ENCODE results near the gene EIF3D. TPM values are rescaled to one million over a fixed set of nuclear protein-coding genes. Genes with fewer than 3 reads are reported as not detected.

EIF3D gene
- total RNA-seq, 1 experiment from 2014 or later = 440 TPM

DNA sequence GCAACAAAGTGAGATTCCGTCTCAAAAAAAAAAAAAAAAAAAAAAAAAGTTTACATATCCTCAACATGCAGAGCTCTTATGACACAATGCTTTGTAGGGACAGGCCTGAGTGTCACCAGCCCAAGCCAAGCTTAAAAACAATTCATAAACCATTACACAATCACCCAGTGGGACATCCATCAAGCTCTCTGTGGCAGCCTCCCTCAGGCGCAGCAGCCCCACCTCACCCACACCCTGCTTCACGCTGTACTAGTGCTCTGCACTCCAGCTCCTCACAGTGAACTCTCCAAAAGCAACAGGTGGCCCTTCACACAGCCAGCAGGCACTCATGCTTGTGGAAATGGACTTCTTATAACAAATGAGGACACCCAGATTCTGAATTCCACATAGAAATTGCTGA, 18.6 kb downstream of the EIF3D start:
- DNase-seq (ENCODE audit: extremely low read depth, low read depth) = no peak

DNA sequence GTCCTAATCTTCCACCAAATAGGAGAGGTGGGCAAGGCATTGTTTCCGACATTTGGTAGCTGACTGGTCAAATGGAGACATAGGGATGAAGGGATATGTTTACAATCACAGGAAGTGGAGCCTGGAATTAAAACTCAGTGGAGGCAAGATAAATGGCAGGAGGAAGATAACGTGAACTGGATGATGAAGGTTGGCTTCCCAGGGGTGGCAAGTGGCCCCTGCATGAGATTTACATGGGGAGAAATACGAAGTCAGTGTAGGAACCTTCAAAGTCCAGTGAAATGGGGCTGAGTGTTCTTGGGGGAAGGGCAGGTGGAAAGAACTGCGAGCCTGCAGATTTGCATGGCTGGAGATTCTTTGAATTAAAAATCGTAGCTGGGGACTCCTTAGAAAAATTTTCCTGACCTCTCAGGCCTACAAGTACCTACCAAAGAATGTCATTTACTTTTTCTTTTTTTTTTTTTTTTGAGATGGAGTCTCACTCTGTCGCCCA, 21.4 kb downstream of the EIF3D start:
- no peak for DNase-seq (ENCODE audit: extremely low read depth, low read depth)

DNA sequence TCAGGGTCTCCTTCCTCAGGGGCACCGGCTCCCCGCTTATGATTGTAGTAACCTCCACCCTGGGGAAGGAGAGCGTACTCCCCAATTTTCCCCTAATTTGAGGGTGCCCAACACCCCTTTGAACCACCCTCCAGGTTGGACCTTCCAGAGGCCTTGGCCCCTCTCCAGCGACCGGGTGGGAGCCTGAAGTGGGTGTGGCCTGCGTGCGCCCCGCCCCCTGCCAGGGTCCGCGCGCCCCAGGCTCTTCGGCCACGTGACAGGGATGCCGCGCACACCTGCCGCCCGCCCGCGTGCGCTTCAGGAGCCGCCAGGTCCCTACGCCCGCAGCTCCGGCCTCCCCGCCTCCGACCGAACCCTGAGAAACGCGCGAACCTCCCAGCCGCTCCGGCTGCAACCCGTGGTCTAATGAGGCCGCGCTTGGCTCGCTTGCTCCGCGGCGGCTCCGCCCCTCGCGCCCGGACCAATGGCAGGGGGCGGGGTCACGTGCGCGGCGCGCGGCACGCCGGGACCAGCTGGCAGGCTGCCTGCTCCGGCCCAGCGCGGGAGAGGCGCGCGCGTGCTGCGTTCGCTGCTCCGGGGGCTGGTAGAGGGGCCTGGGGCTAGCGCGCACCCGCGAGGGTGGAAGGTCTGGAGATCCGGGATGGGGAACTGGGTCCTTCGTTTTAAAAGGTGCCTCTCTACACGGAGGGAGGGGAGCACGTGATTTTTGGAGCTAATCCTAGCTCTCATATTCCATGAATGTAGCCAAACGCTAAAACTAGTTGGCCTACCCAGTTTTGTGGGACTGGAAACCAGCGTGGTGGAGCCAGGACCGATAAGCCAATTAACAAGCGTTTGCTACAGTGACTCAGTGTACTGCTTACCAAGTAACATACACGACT, 22.1 kb downstream of the EIF3D start, which contains the start of gene FOXRED2:
FOXRED2 (minus strand) TSS at position 404 of the 881 bp plus-strand sequence. CDS start 618 bp downstream, outside the sequence.
- peak; percentile 67 for DNase-seq (ENCODE audit: extremely low read depth, low read depth)

DNA sequence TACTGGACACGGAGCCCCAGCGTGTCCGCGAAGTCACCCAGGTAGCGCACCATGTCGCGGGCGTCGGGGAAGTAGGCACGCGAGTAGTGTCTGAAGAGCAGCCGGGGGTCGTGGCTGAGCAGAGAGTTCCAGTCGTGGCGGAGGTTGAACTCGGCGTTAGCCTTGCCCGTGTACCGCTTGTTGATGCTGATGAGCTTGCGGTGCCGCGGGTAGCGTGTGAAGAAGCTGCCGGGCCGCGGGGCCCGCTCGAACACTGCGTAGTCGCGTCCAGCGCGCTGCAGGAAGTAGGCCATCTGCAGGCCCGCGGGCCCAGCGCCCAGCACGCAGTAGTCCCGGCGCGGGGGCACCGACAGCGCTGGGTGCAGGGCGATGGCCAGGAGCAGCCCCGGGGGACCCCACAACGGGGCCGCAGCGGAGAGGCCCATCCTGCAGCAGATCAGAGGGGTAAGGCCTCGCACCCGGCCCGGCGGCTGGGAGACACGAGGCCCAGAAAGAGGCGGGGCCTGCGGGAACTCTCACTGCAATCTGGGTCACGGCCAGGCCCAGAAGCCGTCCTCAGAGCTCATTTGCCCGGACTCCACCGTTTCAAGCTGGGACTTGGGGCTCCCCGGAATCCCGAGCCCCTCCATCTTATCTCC, 22.8 kb downstream of the EIF3D start:
- no peak for DNase-seq (ENCODE audit: extremely low read depth, low read depth)

DNA sequence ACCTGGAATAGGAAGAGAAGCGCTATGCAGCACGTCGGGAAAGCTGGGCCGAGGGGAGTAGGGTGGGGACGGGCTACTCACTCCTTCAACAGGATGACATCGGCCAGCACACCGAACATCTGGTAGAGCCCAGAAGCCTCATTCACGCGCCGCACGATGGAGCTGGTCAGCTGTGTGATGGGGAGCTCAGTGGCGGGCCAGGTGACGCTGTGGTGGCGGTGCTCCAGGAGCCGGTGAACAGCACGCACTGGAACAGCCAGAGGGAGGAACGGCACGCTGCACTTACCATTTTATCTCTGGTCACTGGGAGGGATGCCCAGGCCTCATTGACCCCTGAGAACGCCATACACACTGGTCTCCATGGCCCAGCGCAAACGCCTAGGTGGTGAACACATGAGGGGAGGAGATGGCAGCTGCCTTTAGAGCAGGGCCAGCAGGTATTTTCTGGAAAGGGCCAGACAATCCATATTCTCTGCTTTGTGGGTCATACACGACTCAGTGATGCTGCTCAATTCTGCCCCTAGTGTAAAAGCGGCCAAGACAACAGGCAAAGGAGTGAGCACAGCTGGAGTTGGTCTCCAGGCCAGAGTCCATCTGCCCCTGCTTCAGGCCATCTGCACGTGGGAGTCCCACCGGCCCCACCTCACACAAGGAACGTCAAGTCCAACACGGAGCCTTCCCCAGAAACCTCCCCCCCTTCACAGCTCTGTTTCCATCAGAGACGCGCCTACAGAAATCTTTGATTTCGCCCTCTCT, 30.9 kb downstream of the EIF3D start:
- no peak for DNase-seq (ENCODE audit: extremely low read depth, low read depth)

DNA sequence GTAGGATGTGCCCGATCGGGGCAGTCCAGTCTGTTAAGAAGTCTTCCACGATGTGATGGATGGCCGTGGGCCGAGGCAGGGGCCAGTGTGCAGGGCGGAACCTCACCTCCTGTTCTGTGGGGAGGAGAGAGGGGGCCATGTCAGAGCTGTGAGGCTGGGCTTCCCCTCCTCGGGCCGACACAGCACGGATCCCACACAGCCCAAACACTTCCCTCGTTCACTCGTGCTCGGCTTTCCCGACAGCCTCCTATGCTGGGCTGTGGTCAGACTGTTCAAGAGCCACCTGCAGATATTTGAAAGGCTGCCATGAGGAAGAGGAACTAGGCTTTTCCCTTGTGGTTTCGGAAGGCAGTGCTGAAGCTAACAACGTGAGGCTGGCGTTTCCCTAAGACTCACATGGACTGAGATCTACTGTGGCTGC, 35.3 kb downstream of the EIF3D start:
- DNase-seq (ENCODE audit: extremely low read depth, low read depth) = no peak

DNA sequence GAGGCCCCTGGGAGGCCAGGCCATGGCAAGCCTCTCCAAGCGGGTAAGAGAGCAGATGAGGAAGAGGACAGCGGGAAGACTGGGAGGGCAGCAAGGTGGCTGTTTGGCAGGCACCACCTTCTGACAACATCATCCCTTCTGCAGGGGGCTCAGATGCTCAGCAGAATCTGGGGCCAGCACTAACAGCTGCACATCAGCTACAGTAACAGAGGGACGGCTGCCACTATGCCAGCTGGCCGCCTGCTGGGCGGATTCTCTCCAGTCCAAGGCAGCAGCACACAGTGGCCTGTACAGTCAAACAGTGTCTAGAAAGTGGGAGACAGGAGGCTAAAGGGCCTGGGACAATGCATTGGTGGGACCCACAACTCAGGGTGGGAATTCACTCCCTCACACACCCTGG, 36.9 kb downstream of the EIF3D start:
- no peak for DNase-seq (ENCODE audit: extremely low read depth, low read depth)

DNA sequence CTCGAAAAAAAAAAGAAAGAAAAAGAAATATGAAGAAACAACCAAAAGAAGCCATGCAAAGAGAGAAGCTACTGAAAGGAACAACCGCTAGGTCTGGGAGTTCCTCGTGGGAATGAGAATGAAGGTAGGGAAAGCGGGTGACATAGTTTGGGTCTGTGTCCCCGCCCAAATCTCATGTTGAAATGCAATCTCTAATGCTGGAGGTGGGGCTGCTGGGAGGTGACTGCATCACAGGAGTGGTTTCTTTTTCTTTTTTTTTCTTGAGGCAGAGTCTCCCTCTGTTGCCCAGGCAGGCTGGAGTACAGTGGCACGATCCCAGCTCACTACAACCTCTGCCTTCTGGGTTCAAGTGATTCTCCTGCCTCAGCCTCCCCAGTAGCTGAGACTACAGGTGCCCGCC, 37.8 kb downstream of the EIF3D start:
- DNase-seq (ENCODE audit: extremely low read depth, low read depth) = no peak

DNA sequence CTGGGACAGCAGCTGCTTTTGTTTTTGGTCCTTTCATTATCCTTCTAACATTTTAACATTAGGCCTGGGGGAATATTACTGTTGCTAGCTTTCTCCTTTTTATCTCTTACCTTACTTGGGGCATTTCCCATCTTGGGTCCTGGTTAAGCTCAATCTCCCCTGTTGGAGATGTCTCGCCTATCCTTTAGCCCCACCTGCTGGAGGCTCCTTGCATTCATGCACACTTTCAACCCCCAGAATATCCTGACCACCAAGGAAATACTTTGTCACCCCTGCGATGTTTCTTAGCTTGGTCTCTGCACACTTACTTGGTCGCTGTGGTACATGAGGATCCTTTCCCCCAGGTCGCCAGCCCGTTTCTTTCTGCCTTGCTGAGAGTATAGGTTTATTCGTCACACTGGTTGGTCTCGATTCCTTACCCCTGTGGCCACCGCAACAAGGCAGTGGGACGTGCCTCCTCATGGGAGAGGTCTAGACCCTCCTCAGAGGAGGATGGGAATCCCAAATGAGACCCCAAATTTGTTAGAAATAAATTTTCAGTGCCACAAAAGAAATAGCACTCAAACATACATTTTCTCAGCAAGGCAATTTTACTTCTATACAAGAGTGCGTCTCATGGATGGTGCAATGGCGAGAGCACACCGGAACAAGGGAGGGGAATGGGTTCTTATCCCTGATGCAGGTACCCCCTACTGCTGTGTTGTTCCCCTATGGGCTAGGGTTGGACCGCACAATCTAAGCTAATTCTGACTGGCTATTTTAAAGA, 42.2 kb downstream of the EIF3D start:
- no peak for DNase-seq (ENCODE audit: extremely low read depth, low read depth)

DNA sequence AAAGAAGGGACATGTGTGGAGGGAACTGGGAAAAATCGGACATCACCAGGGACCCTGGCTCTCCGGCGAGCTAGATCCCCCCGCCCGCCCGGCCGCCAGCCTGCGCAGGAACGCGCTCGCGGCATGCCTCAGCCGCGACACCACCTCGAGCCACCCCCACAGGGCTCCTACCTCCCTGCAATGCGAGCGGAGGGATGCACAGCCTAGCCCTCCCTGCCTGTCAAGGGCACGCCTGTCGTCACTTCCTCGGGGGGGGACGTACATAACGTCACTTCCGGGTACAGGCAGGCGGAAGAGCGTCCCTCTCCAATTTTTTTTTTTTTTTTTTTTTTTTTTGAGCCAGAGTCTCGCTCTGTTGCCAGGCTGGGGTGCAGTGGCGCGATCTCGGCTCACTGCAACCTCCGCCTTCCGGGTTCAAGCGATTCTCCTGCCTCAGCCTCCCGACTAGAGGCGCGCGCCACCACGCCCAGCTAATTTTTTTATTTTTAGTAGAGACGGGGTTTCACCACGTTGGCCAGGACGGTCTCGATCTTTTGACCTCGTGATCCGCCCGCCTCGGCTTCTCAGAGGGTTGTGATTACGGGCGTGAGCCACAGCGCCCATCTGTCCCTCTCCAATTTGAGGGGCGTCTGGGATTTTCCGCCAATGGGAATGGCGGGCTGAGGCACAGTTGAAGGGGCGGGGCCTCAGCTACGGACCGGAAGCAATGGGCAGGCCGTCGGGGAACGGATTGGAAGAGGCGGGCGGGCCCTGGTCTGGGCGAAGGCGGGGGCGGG, 47.4 kb downstream of the EIF3D start, which contains the start of gene TXN2:
TXN2 (minus strand) TSS at position 248 of the 776 bp plus-strand sequence. CDS start 803 bp downstream, outside the sequence.
- peak; percentile 93 for DNase-seq (ENCODE audit: extremely low read depth, low read depth)

DNA sequence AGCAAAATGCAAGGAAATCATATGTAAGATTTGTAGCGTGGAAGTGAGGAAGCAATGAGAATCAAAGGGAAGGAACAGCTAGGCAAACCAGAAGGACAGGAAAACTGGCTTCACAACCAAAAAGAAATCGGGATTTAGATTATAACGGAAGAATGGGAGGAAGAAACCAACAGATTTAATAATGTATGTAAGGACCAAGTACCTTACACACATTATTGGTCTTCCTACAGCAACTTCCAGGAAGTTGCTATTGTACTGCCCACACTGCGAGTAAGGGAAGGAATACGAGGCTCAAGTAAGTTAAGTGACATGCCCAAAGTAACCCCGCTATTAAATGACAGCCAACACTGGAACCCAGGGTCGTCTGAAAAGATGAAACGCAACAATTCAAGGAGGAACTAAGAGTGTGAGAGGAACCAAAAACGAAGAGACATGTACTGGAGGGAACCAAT, 48.0 kb downstream of the EIF3D start:
- no peak for DNase-seq (ENCODE audit: extremely low read depth, low read depth)

DNA sequence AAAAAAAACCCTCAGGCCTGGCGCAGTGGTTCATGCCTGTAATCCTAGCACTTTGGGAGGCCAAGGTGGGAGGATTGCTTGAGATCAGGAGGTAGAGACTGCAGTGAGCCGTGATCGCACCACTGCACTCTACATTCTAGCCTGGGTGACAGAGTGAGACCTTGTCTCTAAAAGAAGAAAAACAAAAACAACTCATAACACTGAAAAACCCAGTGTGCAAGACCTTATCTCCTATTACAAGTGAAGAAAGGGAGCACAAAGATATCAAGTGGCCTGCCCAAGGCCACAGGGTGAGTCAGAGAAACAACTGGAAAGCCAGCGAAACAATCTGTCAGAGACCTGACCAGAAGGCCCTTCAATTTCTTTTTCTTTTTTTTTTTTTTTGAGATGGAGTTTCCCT, 50.0 kb downstream of the EIF3D start:
- no peak for DNase-seq (ENCODE audit: extremely low read depth, low read depth)

DNA sequence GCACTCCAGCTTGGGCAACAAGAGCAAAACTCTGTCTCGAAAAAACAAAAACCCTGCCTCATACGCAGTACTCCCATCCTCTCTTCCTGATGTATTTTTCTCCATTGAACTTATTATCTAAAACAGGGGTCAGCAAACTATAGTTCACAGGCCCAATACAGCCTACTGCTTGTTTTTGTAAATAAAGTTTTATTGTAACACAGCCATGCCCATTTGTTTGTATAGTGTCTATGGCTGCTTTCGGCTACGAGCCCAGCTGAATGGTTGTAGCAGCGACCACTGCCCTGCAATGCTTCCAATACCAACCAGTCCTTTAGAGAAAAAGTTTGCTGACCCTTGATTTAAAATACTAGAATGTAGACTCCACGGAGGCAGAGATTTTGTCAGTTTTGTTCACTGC, 53.6 kb downstream of the EIF3D start:
- DNase-seq (ENCODE audit: extremely low read depth, low read depth) = no peak

DNA sequence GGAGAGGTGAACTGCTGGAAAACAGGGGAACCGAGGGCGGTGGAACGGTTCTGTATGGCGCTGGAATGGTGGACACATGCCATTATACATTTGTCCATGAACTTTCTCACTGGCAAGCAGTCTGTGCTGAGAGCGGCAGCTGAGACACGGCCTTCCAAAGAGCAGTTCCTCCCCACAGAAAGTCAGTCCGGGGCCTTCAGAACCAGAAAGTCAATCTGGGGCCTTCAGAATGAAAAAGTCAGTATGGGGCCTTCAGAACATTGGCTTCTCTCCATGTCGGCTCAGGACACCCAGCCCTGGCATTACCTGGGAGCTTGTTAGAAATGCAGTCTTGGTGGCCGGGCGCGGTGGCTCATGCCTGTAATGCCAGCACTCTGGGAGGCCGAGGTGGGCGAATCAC, 56.3 kb downstream of the EIF3D start:
- DNase-seq (ENCODE audit: extremely low read depth, low read depth) = no peak

DNA sequence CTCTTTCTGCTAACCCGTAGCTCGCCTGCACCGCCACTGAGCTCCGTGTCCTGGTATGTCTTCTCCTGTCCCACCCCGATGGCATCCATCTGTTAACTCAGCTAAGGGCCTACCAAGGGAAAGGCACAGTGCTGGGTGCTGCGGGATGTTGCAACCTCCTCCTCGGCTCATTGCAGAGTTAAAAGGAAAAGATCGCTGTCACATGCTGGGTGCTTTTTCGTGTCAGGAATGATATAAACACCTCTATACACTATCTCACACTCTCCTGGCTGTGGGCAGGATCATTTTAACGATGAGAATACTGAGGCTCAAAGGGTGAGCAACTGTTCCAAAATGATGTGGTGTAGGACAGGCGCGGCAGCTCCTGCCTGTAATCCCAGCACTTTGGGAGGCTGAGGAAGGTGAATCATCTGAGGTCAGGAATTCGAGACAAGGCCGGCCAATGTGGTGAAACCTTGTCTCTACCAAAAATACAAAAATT, 57.6 kb downstream of the EIF3D start:
- no peak for DNase-seq (ENCODE audit: extremely low read depth, low read depth)

DNA sequence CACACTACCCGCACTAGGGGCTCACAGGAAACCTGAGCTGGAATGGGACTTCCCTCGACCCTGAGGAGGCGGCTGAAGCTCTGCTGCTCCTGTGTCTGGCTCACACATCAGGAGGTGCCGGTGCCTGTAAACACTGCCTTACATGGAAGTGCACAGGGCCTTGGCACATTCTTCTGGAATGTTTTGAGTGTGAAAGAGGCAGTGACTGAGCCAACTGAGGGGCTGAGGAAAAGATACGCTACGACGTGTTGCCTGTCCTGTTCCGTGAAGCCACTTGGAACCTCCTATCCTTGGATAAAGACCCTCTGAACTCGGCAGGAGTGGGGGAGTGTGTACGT, 58.0 kb downstream of the EIF3D start:
- no peak for DNase-seq (ENCODE audit: extremely low read depth, low read depth)

DNA sequence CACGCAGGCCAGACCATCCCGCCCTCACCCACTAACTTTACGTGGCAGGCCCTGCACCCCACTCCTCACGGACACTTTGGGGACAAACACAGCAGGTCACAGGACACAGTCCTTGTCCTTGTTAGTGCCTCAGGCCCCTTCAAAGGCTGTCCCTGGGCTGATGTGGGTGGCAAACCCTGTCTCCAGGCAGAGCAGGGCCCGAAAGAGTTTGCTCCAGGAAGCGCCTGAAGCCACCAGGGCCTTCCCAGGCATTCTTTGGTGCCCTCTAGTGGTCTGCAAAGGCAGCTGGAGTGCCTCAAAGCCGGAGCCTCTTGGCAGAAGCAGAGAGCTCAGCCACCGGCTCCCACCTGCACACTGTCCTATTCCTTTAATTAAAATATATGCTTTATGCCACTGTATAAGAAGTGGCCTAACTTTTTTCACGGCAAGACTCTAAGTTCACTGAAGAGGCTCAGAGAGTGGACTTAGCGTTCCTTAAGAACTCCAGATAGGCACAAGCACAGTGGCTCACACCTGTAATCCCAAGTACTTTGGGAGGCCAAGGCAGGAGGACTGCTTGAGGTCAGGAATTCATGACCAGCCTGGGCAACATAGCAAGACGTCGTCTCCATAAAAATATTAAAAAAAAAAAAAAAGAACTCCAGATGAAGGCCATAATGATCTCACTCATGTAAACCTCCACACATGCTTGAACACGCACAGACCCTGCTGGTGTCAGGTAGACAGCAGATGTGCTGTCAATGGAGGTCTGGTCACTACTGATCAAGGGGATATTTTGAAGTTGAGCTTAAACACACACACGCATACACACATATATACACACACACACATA, 58.6 kb downstream of the EIF3D start:
- DNase-seq (ENCODE audit: extremely low read depth, low read depth) = peak; percentile 74

DNA sequence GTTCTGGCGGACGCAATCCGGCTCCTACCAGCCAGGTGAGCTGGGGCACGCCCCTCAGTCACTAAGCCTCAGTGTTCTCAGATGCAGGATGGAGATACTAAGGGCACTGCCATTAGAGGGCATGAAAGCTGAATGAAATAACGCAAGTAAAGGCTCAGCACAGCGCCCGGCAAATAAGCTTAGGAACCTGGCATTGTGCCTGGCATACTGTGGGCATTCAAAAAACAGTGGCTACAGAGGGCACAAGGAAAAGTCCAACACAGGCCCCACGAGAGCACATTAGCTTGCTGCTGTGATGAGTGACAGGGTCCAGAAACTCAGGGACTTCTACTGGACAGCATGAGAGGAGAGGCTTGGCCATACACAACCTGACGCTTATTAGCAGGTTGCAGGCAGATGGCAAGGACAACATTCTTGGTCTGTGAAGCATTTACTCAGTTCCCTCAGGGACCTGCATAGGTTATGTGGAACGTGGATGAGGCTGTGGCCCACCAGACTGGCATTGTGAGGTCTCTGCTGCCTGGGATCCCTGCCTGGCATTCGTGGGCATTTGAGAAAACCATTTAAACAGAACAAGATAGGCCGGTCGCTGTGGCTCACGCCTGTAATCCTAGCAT, 59.8 kb downstream of the EIF3D start:
- no peak for DNase-seq (ENCODE audit: extremely low read depth, low read depth)
